AG04449 (cell line): ENCODE results near the gene HOXC11.

ENCODE experiments used
- CTCF ChIA-PET: fragments of 350-600 bp; formaldehyde crosslinking; extraction: SDS; loops from one replicate; lab custom pipeline; 2021; ENCODE audit warnings: antibody characterized with exemption; lab: Yijun Ruan, JAX
- POLR2A ChIA-PET: fragments of 400-600, 350-600 bp; formaldehyde crosslinking; extraction: SDS; loops from one replicate; lab custom pipeline; 2020; ENCODE audit warnings: antibody characterized with exemption, inconsistent platforms; lab: Yijun Ruan, JAX
- DNase-seq: peaks from one replicate; pipeline ENCODE4 v3.0.0-alpha.2; 2010; ENCODE audit warnings: low read depth, low spot score
- H3K4me3 ChIP-seq: 2 replicates; pipeline ENCODE4 v1.5.1; 2011; ENCODE audit warnings: low read depth, mild to moderate bottlenecking, control low read depth, low read length
- CTCF ChIP-seq: IDR thresholded peaks from one replicate; pipeline ENCODE4 v1.5.1; 2011; ENCODE audit warnings: mild to moderate bottlenecking, moderate library complexity, low read length, control low read depth, inconsistent platforms; ENCODE audit not compliant: insufficient read depth; ENCODE audit errors: missing control alignments

The HOXC11 gene

GRCh38 chr12:53941187-53941586 is 31.7 kb upstream of the HOXC11 start:
- no peak for TF ChIP-seq CTCF
- ChIA-PET CTCF (interaction anchor here (1.0 kb wide), 1 partner anchor 12 kb away, joined by 3 read pairs; no protein-coding TSS in a partner anchor), POLR2A (no interaction called here)
- DNase-seq = no peak
- no peak overlapping the region for H3K4me3 ChIP-seq

- CTCF ChIA-PET = interaction anchor here (1.0 kb wide), 1 partner anchor 260 kb away, joined by 3 read pairs; no protein-coding TSS in a partner anchor
- POLR2A ChIA-PET = no interaction called here
These were observed 31.2 kb upstream of the HOXC11 start for GRCh38 chr12:53941750-53942149.

GRCh38 chr12:53942467-53942997 is 30.4 kb upstream of the HOXC11 start:
- CTCF ChIA-PET = interaction anchor here (1.0 to 1.1 kb wide), 2 partner anchors 12 to 259 kb away, joined by 3 read pairs; no protein-coding TSS in a partner anchor
- POLR2A ChIA-PET = no interaction called here

More at GRCh38 chr12:53941750-53942149, 31.2 kb upstream of the HOXC11 start:
- DNase-seq = no peak
- no peak overlapping the region for H3K4me3 ChIP-seq
- TF ChIP-seq CTCF = no peak

GRCh38 chr12:53944209-53944608 is 28.7 kb upstream of the HOXC11 start:
- ChIA-PET POLR2A (no interaction called here), CTCF (interaction anchor here (0.8 kb wide), 1 partner anchor 187 kb away, joined by 3 read pairs; no protein-coding TSS in a partner anchor)
- no peak for DNase-seq
- H3K4me3 ChIP-seq = no peak overlapping the region
- no peak for TF ChIP-seq CTCF

More at GRCh38 chr12:53942467-53942997, 30.4 kb upstream of the HOXC11 start:
- no peak for TF ChIP-seq CTCF
- DNase-seq = no peak
- no peak overlapping the region for H3K4me3 ChIP-seq

- POLR2A ChIA-PET = no interaction called here
- no peak for TF ChIP-seq CTCF
- DNase-seq = no peak
- CTCF ChIA-PET = interaction anchor here (0.8 to 1.3 kb wide), 2 partner anchors 188 to 263 kb away, joined by 3 read pairs; no protein-coding TSS in a partner anchor
- H3K4me3 ChIP-seq = no peak overlapping the region
These were observed 27.7 kb upstream of the HOXC11 start for GRCh38 chr12:53944907-53945847.

- no peak overlapping the region for H3K4me3 ChIP-seq
- no peak for TF ChIP-seq CTCF
- CTCF ChIA-PET = no interaction called here
- DNase-seq = no peak
- POLR2A ChIA-PET = no interaction called here
These were observed 25.2 kb upstream of the HOXC11 start for GRCh38 chr12:53947743-53948142.
